Embryonic facial prominence (tissue), 1 donor: ENCODE results near the gene ACADVL.

ENCODE experiments used
- DNase-seq: peaks from one replicate; pipeline ENCODE4 v3.0.0-alpha.2; 2016; ENCODE audit errors: extremely low spot score

Gene ACADVL

GRCh38 chr17:7217113-7217987, 2.4 kb upstream of the ACADVL start:
- DNase-seq = peak; percentile 85

- no peak for DNase-seq
Measured at GRCh38 chr17:7218166-7218565, 1.6 kb upstream of the ACADVL start.

GRCh38 chr17:7218758-7219157, 980 bp upstream of the ACADVL start:
- DNase-seq = no peak

- DNase-seq = no peak
Measured at GRCh38 chr17:7219229-7219811, 418 bp upstream of the ACADVL start.

- no peak for DNase-seq
Measured at GRCh38 chr17:7220593-7221277, 997 bp downstream of the ACADVL start.

GRCh38 chr17:7221278-7222092, 1.7 kb downstream of the ACADVL start:
- DNase-seq = no peak

GRCh38 chr17:7222093-7222971, 2.6 kb downstream of the ACADVL start:
- no peak for DNase-seq

GRCh38 chr17:7222972-7223292, 3.2 kb downstream of the ACADVL start:
- DNase-seq = no peak

GRCh38 chr17:7223375-7223774, 3.6 kb downstream of the ACADVL start:
- DNase-seq = no peak

- no peak for DNase-seq
Measured at GRCh38 chr17:7224110-7224509, 4.4 kb downstream of the ACADVL start.

- DNase-seq = no peak
Measured at GRCh38 chr17:7224661-7225111, 4.9 kb downstream of the ACADVL start.

- DNase-seq = no peak
Measured at GRCh38 chr17:7225711-7226331, 6.1 kb downstream of the ACADVL start.

- no peak for DNase-seq
Measured at GRCh38 chr17:7226721-7227710, 7.3 kb downstream of the ACADVL start.

GRCh38 chr17:7228920-7229319, 9.2 kb downstream of the ACADVL start:
- no peak for DNase-seq

GRCh38 chr17:7229504-7229903, 9.8 kb downstream of the ACADVL start:
- no peak for DNase-seq

- DNase-seq = no peak
Measured at GRCh38 chr17:7232114-7232513, 12.4 kb downstream of the ACADVL start.

- no peak for DNase-seq
Measured at GRCh38 chr17:7233701-7234082, 14.0 kb downstream of the ACADVL start.

GRCh38 chr17:7234083-7234951, 14.6 kb downstream of the ACADVL start, which contains the start of gene DVL2:
DVL2 (minus strand) TSS chr17:7234517; CDS start chr17:7234262, 255 bp downstream.
- DNase-seq = peak; percentile 97
